DMS79 (cell line): Measurements from ENCODE around the gene ZNF605.
"Not testable (repeated sequence)": the region's sequence is repeated elsewhere in the genome, so short reads cannot be mapped to it uniquely, and the experiment has no call there.

Experiments used
- DNase-seq: peaks from one replicate; lab custom pipeline; 2025; lab: John Stamatoyannopoulos, UW

Gene ZNF605

GRCh38 chr12:132908145-132909029 lies 47.7 kb downstream of the ZNF605 start:
- peak; percentile 99 for DNase-seq

DNA sequence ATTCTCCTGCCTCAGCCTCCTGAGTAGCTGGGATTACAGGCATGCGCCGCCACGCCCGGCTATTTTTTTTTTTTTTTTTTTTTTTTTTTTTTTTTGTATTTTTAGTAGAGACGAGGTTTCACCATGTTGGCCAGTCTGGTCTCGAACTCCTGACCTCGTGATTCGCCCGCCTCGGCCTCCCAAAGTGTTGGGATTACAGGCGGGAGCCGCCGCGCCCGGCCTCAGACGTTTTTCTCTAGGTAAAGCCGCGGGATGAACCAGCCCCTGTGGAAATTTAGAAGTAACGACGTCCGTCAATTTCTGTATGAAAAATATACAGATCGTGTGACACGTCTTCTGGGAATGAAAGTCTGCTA lies 48.3 kb downstream of the ZNF605 start:
- DNase-seq = not testable (repeated sequence)

DNA sequence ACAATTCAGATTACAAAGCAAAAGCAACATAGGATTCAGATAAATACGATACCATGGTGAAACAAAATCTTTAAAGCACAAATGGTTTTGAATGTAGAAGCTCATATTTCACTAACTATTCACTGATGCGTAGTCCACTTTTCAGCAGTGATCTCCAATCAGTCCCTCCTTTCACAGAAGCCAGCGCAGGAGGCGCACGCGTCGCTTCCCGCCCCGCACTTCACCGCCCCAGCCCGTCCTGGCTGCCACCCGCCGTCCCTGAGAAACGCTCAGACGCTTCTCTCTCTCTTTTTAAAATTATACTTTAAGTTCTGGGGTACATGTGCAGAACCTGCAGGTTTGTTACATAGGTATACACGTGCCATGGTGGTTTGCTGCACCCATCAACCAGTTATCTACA lies 48.9 kb downstream of the ZNF605 start:
- DNase-seq = peak; percentile 10

DNA sequence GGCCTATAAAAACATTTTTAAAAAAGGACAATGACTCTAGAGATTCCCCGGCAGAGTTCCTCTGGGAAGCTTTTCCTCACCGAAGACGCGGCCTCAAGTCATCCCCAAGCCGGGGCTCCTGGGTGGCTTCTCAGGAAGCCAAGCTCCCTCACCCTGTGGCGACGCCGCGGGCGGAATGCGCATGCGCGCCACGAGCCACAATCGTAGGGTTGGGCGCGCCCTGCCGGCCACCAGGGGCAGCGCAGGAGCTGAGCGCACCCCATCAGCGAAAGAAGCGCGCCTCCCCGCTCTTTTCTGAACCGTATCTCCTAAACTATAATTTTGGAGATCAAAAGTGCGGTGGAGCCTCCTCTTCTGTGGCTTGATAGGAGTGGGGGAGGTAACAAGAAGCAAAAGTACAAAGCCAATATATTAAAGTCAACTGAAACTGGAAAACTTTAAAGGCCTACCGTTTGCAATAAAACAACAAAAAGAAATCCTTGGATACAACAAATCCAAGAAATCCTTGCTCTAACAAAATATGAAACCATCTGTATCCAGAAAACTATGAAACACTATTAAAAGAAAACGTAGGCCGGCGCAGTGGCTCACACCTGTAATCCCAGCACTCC lies 51.3 kb downstream of the ZNF605 start:
- no peak for DNase-seq

- DNase-seq = no peak
Observed at GRCh38 chr12:132899033-132899432, 57.1 kb downstream of the ZNF605 start.

DNA sequence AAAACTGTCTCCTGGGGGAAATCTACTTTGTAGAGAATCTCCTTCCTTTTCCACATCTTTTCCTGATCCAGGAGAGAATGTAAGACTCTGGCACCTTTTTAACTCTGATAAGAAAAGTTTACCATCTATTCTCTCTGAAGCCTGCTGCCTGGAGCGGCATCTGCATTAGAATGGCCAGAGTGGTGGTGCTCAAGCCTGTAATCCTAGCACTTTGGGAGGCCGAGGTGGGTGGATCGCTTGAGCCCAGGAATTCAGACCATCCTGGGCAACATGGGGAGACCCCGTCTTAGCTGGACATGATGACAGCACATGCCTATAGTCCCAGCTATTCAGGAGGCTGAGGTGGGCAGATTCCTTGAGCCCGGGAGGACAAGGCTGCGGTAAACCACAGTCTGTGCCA lies 67.3 kb downstream of the ZNF605 start:
- DNase-seq = no peak

GRCh38 chr12:132887513-132888351 lies 68.4 kb downstream of the ZNF605 start, which contains the start of gene CHFR:
Gene CHFR, minus strand, starts transcription at chr12:132887605. Its CDS starts 277 bp downstream, at chr12:132887328.
- peak; percentile 95 for DNase-seq

GRCh38 chr12:132886529-132887477 lies 69.3 kb downstream of the ZNF605 start:
- no peak for DNase-seq

- DNase-seq = no peak
Observed at GRCh38 chr12:132881818-132882217, 74.3 kb downstream of the ZNF605 start.

DNA sequence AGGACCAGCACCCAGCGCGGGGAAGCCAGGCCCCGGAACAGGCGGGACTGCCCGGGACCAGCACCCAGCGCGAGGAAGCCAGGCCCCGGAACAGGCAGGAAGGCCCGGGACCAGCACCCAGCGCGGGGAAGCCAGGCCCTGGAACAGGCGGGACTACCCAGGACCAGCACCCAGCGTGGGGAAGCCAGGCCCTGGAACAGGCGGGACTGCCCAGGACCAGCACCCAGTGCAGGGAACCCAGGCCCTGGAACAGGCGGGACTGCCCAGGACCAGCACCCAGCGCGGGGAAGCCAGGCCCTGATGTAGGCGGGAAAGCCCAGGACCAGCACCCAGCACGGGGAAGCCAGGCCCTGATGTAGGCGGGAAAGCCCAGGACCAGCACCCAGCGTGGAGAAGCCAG lies 81.5 kb downstream of the ZNF605 start:
- not testable (repeated sequence) for DNase-seq

GRCh38 chr12:132874175-132874574 lies 81.9 kb downstream of the ZNF605 start:
- no peak for DNase-seq

GRCh38 chr12:132873724-132874123 lies 82.4 kb downstream of the ZNF605 start:
- DNase-seq = no peak

- no peak for DNase-seq
Observed at GRCh38 chr12:132872975-132873421, 83.1 kb downstream of the ZNF605 start.

DNA sequence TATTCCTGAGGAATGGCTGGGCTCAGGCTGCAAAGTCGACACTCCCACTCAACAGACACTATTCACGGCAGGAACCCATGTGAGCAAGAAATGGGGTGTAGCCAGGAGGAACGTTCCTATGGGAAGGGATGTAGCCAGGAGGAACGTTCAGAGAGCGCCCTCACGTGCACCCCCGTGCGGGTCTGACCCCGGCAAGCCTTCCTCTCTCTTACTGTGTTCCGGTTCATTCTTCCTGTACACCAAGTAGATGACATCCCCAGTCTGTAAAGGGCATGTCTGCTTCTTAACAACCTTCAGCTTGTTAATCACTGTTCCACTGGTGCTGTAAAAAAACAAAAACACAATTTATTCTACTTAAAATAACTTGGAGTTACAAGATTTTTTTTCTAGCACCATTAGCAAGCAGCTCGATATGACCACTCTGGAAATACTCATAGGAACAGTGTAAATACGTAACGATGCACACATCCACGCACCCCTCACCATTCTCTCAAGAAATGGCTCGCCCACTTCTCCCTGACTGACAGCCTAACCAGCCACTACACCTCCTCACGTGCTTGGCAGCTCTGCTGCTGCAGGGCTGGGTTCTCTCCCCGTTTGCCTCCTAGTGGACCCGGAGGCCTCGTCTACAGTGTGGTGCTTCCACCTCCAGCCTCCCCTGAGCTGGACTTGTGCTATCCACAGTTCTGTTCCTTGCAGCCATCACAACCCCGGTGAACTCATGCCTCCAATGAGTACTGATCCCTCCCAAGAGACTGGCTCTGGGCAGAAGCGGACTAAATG lies 83.8 kb downstream of the ZNF605 start:
- DNase-seq = no peak

DNA sequence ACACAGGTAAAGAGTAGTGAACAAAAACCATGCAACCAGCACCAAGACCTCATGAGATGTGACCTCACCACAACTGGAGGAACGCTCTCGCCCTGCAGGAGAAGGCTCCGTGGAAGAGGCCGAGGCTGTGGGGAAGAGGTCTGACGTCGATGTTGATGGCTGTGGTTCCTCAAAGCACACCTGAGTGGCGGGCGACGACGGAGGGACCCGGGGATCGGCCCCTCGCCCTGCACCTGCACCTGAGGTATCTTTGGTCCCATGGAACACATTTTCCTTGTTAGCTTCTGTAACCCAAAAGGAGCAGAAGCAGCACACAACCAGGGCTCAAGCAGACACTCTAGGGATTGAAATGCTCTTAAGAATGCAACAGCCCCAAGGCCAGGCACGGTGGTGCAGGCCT lies 86.6 kb downstream of the ZNF605 start:
- DNase-seq = no peak
